NB4 (cell line): ENCODE data around the gene POLRMT.
"Not testable (repeated sequence)": the region's sequence is repeated elsewhere in the genome, so short reads cannot be mapped to it uniquely, and the experiment has no call there.

Experiments used
- CTCF ChIP-seq: IDR thresholded peaks from one replicate; pipeline ENCODE4 v1.5.1; 2012; ENCODE audit warnings: low read depth, low read length
- MAX ChIP-seq: IDR thresholded peaks from 2 replicates; pipeline ENCODE4 v1.6.1; 2011; ENCODE audit warnings: low read depth, low read length
- MYC ChIP-seq: IDR thresholded peaks from 2 replicates; pipeline ENCODE4 v1.6.1; 2011; ENCODE audit warnings: low read depth, low read length
- POLR2A ChIP-seq: IDR thresholded peaks from 2 replicates; pipeline ENCODE4 v1.6.1; 2011; ENCODE audit warnings: mild to moderate bottlenecking; ENCODE audit not compliant: insufficient read length; ENCODE audit errors: extremely low read depth

GRCh38 chr19:668675-669434, 35.5 kb upstream of the POLRMT start:
- not testable (repeated sequence) for TF ChIP-seq CTCF, MAX, POLR2A, MYC
